HG03064 (cell line): ENCODE measurements around the gene COL23A1.
A peak's percentile ranks its signal among the peaks of the same experiment; 100 is the strongest.
"Not testable (repeated sequence)": the region's sequence is repeated elsewhere in the genome, so short reads cannot be mapped to it uniquely, and the experiment has no call there.

Source experiments
- ATAC-seq: cut with Tn5 transposase; IDR thresholded peaks from one replicate; pipeline ENCODE4 v1.9.1; 2021; ENCODE audit warnings: low read depth; ENCODE audit not compliant: unreplicated experiment

The COL23A1 gene

DNA sequence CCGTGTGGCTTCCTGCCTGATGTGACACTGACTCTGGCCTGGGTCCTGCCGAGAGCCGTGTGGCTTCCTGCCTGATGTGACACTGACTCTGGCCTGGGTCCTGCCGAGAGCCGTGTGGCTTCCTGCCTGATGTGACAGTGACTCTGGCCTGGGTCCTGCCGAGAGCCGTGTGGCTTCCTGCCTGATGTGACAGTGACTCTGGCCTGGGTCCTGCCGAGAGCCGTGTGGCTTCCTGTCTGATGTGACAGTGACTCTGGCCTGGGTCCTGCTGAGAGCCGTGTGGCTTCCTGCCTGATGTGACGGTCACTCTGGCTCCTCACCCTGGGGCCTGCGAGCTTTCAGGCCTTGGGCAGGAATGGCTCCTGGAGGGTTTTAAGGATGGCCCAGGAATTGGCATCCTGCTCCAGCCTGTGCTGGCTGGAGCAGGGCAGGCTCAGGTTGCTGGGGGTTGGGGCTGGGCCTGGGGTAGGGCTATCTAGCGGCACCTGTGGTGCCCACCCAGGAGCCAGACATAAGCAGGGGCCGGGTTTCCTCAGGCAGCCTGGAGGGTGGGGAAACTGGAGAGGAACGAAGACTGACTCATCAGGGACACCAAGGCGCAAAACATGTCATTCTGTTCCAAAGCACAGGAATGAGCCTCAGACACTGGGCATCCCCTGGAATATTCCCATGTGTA lies 350.4 kb downstream of the COL23A1 start:
- ATAC-seq, result not testable (repeated sequence)

GRCh38 chr5:178238711-178239592 lies 351.2 kb downstream of the COL23A1 start:
- no peak for ATAC-seq

- ATAC-seq, result no peak
Observed at GRCh38 chr5:178238313-178238635, 351.9 kb downstream of the COL23A1 start.

DNA sequence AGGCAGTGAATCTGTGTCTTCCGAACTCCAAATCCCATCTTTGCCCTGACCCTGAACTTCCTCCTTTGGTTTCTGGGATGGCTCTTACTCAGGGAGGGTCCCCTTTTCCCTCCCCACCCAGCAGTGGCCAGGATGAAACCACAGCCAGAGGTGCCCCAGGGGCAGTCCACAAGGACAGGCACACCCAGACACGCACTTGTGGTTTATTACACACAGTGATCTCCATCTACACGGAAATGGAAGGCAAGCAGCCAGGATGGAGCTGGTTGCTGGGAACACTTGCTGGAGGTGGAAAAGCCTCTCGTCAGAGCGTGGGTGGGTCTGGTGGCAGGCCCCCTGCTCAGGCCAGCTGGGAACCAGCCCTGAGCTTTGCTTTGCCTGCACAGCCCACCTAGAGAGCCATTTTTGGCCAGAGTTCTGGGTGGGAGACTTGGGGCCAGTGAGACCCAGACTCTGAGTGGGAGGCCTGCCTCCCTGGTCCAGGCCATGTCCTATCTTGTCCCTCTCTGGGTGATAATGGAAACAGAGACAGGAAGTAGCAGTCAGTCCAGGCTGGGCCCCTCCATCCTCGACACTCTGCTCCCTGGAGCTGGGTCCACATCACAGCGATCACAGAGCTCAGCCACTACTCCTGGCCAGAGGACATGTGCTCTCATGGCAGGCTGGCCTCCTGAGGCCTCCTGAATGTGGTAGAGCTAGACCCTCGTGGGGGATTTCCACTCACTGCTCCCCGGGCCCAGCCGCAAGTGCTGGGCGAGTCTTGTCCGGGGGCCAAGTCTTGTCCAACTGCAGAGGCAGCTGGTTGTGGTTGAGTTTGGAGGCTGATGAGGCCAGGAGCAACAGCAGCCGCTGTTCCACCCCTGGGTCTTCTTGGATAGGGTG lies 352.5 kb downstream of the COL23A1 start:
- ATAC-seq, result no peak

- no peak for ATAC-seq
Observed at GRCh38 chr5:178236679-178237078, 353.5 kb downstream of the COL23A1 start.

GRCh38 chr5:178236126-178236525 lies 354.1 kb downstream of the COL23A1 start:
- ATAC-seq, result no peak

DNA sequence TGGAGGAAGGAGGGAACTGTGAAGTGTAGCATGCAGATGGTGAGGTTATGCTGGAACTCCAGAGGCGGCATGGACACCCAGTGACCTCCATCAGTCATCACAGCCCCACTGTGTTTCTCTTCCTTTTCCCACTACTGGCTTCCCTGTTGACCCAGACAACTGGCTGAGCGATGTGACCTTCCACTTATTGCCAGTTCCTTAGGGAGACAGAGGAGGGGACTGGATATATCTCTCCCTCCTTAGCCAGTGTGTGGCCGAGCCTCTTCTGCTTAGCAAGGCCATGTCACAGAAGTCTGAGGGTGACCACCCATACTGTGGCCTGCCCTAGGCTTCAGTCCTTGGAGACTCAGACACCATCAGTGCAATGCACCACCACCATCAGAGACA lies 354.6 kb downstream of the COL23A1 start:
- no peak for ATAC-seq

GRCh38 chr5:178234750-178235587 lies 355.2 kb downstream of the COL23A1 start:
- no peak for ATAC-seq

- ATAC-seq, result no peak
Observed at GRCh38 chr5:178234121-178234749, 356.0 kb downstream of the COL23A1 start.

GRCh38 chr5:178232920-178233429 lies 357.2 kb downstream of the COL23A1 start:
- ATAC-seq, result peak; percentile 28

DNA sequence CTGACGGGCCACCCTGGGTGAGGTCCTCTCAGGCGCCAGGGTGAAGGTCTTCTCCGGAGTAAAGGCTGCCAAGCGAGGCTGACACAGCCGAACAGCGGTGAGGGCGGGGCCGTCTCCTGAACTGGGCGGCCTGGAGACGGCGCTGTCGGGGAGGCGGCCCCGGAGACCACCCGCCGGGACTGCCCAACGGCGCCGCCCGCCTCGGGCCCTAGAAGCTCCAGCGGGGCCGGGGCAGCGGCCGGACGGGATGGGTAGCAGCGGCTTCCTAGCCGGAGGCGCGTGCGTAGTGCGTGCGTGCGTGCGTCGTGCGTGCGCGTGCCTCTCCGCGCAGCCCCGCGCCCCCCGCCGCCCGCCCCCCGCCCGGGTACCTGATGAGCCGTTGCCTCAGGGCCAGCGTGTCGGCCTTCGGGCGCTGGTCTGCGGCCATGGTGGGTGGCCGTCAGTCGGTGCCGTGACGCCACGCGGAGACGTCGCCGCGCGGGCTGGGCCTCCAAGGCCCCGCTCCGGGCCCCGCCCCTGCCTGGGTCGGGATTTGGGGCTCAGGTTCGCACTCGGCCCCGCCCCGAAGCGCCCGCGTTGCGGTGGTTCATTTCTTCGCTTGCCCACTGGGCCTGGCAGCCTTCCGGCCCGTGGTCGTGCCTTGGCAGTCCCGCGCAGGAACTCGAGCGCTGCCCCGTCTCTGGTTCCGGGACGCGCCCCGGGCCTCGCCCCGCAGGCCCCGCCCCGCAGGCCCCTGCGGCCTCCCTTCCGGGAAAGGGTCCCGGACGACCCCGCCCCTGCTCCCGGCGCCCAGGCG lies 357.9 kb downstream of the COL23A1 start, which contains the start of gene PHYKPL:
PHYKPL (minus strand) TSS at position 679 of the 796 bp plus-strand sequence; CDS start at position 427, 252 bp downstream.
- peak; percentile 56 for ATAC-seq

DNA sequence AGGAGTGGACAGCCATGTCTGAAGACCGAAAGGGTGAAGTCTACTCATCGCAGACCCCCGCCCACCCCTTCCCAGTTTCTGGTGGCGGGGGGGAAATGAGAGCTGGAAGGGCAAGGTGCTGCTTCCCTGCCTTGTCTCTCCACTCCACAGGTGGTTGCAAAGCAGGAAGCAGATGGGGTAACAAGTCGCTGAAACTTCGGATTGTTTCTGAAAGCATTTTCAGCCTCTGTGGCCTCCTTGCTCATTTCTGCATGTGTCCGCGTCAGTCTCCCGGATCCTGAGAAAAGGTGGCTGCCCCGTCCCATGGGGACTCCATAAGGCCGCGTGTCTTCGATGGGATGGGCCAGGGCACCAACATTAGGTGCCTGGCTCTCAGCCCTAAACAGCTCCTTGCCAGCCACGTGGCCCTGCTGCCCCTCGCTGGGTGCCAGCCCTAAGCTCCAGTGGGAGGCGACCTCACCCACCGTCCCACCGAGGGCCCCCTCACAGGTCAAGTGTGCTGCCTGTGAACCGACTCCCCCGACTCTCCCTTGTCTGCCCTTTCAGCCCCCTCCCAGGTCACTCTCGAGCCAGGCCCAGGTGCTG lies 358.6 kb downstream of the COL23A1 start:
- ATAC-seq, result peak; percentile 2

- no peak for ATAC-seq
Observed at GRCh38 chr5:178230879-178231538, 359.2 kb downstream of the COL23A1 start.

DNA sequence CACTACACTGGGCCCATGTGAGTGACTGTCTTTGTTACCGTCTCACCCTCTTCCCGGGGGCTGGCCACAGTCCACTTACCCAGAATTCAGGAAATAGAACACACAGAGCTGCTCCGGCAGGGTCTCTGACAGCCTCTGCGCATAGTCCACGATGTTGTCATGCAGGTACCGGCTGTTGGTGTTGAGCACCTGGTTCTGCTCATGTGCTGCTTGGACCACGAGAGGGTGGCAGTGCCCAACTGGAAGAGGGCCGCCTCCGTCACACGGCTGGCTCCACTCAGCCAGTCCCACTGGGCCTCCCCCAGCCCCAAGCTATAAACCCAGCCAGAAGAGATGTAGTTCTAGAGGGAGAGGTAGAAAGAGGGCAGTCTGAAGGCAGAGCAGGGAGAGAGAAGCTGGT lies 360.3 kb downstream of the COL23A1 start:
- ATAC-seq, result no peak

DNA sequence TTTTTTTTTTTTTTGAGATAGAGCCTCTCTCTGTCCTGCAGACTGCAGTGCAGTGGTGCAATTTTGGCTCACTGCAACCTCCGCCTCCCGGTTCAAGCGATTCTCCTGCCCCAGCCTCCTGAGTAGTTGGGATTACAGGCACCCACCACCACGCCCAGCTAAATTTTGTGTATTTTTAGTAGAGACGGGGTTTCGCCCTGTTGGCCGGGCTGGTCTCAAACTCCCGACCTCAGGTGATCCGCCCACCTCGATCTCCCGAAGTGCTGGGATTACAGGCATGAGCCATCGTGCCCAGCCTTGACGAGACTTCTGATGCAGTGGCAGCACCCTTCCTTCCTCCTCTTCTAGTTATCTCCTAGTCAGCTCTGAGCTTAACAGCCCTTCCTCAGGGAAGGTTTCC lies 361.1 kb downstream of the COL23A1 start:
- ATAC-seq, result not testable (repeated sequence)

DNA sequence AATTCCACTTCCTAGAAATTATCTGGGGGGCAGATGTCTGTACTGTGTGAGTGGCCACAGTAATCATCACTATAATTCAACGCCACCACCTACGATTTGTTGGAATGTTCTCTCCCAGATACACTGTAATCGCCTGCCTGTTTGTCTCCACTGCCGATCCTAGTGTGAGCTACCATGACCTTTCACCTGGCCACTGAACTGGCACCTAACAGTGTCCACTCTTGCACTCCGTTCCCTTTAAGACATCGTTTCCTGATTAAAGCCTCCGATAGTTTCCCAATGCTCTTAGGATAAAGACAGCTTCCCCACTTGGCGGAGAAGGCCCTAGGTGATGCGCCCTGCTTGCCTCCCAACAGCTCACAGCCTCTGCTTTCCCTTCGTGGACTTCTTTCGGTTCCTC lies 361.6 kb downstream of the COL23A1 start:
- ATAC-seq, result no peak

DNA sequence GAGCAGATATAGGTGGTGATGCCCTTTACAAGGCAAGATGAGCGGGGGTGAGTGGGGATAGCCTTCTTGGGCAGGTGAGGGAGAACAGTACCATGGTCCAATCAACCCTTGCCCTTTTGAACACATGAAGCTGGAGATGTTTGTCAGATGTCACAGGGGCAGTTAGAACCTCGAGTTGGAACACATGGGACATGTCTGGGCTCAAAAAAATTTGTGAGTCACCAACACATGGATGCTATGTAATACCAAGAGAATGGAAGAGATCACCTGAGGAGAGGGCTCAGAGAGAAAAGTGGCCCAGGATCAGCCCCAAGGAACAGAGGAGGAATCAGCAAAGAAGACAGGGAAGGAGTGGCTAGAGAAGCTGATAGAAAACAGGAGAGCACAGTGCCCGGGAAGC lies 362.3 kb downstream of the COL23A1 start:
- no peak for ATAC-seq
